SKM-1 (cell line): ENCODE results near the gene HUNK.

ENCODE experiments used
- DNase-seq: peaks from one replicate; lab custom pipeline; 2025; ENCODE audit not compliant: unreplicated experiment; lab: John Stamatoyannopoulos, UW

The HUNK gene

GRCh38 chr21:31895077-31895835 lies 22.4 kb downstream of the HUNK start:
- DNase-seq = no peak

- no peak for DNase-seq
These were observed 23.2 kb downstream of the HUNK start for GRCh38 chr21:31896019-31896418.

- no peak for DNase-seq
These were observed 24.5 kb downstream of the HUNK start for GRCh38 chr21:31897311-31897710.

- no peak for DNase-seq
These were observed 26.3 kb downstream of the HUNK start for GRCh38 chr21:31898933-31899630.

- DNase-seq = no peak
These were observed 27.5 kb downstream of the HUNK start for GRCh38 chr21:31900121-31900895.

- DNase-seq = no peak
These were observed 28.5 kb downstream of the HUNK start for GRCh38 chr21:31901315-31901714.

- no peak for DNase-seq
These were observed 29.6 kb downstream of the HUNK start for GRCh38 chr21:31902438-31902837.

- no peak for DNase-seq
These were observed 31.1 kb downstream of the HUNK start for GRCh38 chr21:31903896-31904295.

GRCh38 chr21:31905503-31906451 lies 33.0 kb downstream of the HUNK start:
- no peak for DNase-seq

- DNase-seq = no peak
These were observed 35.5 kb downstream of the HUNK start for GRCh38 chr21:31908106-31909031.

GRCh38 chr21:31909153-31910073 lies 36.6 kb downstream of the HUNK start:
- DNase-seq = no peak

- no peak for DNase-seq
These were observed 37.3 kb downstream of the HUNK start for GRCh38 chr21:31910074-31910470.

GRCh38 chr21:31911138-31911907 lies 38.5 kb downstream of the HUNK start:
- no peak for DNase-seq

- DNase-seq = no peak
These were observed 39.7 kb downstream of the HUNK start for GRCh38 chr21:31912501-31912900.

- no peak for DNase-seq
These were observed 40.4 kb downstream of the HUNK start for GRCh38 chr21:31913182-31913608.

GRCh38 chr21:31914472-31914871 lies 41.7 kb downstream of the HUNK start:
- DNase-seq = no peak

GRCh38 chr21:31915566-31915965 lies 42.7 kb downstream of the HUNK start:
- no peak for DNase-seq

GRCh38 chr21:31917108-31917507 lies 44.3 kb downstream of the HUNK start:
- DNase-seq = no peak
